Measurements from ENCODE around the gene TNIK. TPM values are rescaled to one million over a fixed set of nuclear protein-coding genes. Genes with fewer than 3 reads are reported as not detected.

The TNIK gene
- total and polyA plus RNA-seq, 2 experiments from 2014 or later = 14.6 to 34.3 TPM

DNA sequence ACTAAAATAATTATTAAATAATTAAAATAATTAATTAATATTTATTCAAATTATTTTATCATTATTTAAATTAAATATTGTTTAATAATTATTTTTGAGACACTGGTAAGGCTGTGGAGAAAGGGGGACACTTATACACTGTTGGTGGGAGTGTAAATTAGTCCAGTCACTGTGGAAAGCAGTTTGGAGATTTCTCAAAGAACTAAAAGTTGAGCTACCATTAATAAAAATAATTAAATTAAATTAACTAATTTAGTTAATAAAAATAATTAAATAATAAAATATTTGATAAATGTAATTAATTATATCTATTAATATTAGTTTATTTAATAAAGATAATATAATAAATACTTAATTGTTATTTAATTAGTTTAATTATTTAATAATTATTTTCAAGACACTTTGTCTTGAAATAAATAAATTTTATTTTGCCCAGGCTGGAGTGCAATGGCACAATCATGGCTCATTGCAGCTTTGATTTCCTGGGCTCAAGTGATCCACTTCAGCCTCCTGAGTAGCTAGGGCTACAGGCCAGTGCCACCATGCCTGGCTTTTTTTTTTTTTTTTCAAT lies 16.4 kb upstream of the TNIK start:
- Histone ChIP-seq H3K4me2 (no peak overlapping the region), H4K20me1 (replicated peaks; ENCODE audit: insufficient read depth) (no peaks in the 10 kb centered on the region), H3K27me3 (ENCODE audit: insufficient read depth) (no peaks in the 10 kb centered on the region), H3F3A (replicated peaks; ENCODE audit: low read depth) (no peaks in the 10 kb centered on the region), H3K4me1 (ENCODE audit: insufficient read depth) (no peaks in the 10 kb centered on the region), H3K79me2 (replicated peaks; ENCODE audit: insufficient read depth) (no peaks in the 10 kb centered on the region), H3K9me2 (ENCODE audit: insufficient read depth) (no peaks in the 10 kb centered on the region), H2AFZ (no peak overlapping the region), H3K27ac (ENCODE audit: low read depth) (no peak overlapping the region), H3K36me3 (ENCODE audit: insufficient read depth) (no peaks in the 10 kb centered on the region), H3K4me3 (no peak overlapping the region)
- ATAC-seq = no peak
- TF ChIP-seq POLR2AphosphoS5 (IDR thresholded peaks at IDR 0.05; ENCODE audit: low read depth) = no peak
- TF ChIP-seq JUNB (IDR thresholded peaks at IDR 0.05; ENCODE audit: unreplicated experiment) = no peak
- TF ChIP-seq EZH2phosphoT487 (IDR thresholded peaks at IDR 0.05; ENCODE audit: unreplicated experiment) = no peak
- TF ChIP-seq ZNF331 (CRISPR knock-in tag; IDR thresholded peaks at IDR 0.05; ENCODE audit: low read depth) = no peak
- TF ChIP-seq EZH2 (IDR thresholded peaks at IDR 0.05; ENCODE audit: low read depth, unreplicated experiment) = no peak
- TF ChIP-seq STAT1 (IDR thresholded peaks at IDR 0.05; ENCODE audit: unreplicated experiment) = no peak
- TF ChIP-seq NANOG (IDR thresholded peaks at IDR 0.05; ENCODE audit: borderline replicate concordance) = no peak
- TF ChIP-seq, protein P1, sequence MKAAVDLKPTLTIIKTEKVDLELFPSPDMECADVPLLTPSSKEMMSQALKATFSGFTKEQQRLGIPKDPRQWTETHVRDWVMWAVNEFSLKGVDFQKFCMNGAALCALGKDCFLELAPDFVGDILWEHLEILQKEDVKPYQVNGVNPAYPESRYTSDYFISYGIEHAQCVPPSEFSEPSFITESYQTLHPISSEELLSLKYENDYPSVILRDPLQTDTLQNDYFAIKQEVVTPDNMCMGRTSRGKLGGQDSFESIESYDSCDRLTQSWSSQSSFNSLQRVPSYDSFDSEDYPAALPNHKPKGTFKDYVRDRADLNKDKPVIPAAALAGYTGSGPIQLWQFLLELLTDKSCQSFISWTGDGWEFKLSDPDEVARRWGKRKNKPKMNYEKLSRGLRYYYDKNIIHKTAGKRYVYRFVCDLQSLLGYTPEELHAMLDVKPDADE (IDR thresholded peaks at IDR 0.05) = no peak
- no peak for TF ChIP-seq CREB1 (CRISPR knock-in tag; IDR thresholded peaks at IDR 0.05; ENCODE audit: low read depth)
- TF ChIP-seq, protein P2, sequence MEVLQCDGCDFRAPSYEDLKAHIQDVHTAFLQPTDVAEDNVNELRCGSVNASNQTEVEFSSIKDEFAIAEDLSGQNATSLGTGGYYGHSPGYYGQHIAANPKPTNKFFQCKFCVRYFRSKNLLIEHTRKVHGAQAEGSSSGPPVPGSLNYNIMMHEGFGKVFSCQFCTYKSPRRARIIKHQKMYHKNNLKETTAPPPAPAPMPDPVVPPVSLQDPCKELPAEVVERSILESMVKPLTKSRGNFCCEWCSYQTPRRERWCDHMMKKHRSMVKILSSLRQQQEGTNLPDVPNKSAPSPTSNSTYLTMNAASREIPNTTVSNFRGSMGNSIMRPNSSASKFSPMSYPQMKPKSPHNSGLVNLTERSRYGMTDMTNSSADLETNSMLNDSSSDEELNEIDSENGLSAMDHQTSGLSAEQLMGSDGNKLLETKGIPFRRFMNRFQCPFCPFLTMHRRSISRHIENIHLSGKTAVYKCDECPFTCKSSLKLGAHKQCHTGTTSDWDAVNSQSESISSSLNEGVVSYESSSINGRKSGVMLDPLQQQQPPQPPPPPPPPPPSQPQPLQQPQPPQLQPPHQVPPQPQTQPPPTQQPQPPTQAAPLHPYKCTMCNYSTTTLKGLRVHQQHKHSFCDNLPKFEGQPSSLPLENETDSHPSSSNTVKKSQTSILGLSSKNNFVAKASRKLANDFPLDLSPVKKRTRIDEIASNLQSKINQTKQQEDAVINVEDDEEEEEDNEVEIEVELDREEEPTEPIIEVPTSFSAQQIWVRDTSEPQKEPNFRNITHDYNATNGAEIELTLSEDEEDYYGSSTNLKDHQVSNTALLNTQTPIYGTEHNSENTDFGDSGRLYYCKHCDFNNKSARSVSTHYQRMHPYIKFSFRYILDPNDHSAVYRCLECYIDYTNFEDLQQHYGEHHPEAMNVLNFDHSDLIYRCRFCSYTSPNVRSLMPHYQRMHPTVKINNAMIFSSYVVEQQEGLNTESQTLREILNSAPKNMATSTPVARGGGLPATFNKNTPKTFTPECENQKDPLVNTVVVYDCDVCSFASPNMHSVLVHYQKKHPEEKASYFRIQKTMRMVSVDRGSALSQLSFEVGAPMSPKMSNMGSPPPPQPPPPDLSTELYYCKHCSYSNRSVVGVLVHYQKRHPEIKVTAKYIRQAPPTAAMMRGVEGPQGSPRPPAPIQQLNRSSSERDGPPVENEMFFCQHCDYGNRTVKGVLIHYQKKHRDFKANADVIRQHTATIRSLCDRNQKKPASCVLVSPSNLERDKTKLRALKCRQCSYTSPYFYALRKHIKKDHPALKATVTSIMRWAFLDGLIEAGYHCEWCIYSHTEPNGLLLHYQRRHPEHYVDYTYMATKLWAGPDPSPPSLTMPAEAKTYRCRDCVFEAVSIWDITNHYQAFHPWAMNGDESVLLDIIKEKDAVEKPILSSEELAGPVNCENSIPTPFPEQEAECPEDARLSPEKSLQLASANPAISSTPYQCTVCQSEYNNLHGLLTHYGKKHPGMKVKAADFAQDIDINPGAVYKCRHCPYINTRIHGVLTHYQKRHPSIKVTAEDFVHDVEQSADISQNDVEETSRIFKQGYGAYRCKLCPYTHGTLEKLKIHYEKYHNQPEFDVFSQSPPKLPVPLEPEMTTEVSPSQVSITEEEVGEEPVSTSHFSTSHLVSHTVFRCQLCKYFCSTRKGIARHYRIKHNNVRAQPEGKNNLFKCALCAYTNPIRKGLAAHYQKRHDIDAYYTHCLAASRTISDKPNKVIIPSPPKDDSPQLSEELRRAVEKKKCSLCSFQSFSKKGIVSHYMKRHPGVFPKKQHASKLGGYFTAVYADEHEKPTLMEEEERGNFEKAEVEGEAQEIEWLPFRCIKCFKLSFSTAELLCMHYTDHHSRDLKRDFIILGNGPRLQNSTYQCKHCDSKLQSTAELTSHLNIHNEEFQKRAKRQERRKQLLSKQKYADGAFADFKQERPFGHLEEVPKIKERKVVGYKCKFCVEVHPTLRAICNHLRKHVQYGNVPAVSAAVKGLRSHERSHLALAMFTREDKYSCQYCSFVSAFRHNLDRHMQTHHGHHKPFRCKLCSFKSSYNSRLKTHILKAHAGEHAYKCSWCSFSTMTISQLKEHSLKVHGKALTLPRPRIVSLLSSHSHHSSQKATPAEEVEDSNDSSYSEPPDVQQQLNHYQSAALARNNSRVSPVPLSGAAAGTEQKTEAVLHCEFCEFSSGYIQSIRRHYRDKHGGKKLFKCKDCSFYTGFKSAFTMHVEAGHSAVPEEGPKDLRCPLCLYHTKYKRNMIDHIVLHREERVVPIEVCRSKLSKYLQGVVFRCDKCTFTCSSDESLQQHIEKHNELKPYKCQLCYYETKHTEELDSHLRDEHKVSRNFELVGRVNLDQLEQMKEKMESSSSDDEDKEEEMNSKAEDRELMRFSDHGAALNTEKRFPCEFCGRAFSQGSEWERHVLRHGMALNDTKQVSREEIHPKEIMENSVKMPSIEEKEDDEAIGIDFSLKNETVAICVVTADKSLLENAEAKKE (CRISPR knock-in tag; IDR thresholded peaks at IDR 0.05) = no peak
- TF ChIP-seq, protein P3, sequence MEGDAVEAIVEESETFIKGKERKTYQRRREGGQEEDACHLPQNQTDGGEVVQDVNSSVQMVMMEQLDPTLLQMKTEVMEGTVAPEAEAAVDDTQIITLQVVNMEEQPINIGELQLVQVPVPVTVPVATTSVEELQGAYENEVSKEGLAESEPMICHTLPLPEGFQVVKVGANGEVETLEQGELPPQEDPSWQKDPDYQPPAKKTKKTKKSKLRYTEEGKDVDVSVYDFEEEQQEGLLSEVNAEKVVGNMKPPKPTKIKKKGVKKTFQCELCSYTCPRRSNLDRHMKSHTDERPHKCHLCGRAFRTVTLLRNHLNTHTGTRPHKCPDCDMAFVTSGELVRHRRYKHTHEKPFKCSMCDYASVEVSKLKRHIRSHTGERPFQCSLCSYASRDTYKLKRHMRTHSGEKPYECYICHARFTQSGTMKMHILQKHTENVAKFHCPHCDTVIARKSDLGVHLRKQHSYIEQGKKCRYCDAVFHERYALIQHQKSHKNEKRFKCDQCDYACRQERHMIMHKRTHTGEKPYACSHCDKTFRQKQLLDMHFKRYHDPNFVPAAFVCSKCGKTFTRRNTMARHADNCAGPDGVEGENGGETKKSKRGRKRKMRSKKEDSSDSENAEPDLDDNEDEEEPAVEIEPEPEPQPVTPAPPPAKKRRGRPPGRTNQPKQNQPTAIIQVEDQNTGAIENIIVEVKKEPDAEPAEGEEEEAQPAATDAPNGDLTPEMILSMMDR (conservative IDR thresholded peaks at IDR 0.05; ENCODE audit: low read depth in 2 of 2) = no peak
- TF ChIP-seq, protein P4, sequence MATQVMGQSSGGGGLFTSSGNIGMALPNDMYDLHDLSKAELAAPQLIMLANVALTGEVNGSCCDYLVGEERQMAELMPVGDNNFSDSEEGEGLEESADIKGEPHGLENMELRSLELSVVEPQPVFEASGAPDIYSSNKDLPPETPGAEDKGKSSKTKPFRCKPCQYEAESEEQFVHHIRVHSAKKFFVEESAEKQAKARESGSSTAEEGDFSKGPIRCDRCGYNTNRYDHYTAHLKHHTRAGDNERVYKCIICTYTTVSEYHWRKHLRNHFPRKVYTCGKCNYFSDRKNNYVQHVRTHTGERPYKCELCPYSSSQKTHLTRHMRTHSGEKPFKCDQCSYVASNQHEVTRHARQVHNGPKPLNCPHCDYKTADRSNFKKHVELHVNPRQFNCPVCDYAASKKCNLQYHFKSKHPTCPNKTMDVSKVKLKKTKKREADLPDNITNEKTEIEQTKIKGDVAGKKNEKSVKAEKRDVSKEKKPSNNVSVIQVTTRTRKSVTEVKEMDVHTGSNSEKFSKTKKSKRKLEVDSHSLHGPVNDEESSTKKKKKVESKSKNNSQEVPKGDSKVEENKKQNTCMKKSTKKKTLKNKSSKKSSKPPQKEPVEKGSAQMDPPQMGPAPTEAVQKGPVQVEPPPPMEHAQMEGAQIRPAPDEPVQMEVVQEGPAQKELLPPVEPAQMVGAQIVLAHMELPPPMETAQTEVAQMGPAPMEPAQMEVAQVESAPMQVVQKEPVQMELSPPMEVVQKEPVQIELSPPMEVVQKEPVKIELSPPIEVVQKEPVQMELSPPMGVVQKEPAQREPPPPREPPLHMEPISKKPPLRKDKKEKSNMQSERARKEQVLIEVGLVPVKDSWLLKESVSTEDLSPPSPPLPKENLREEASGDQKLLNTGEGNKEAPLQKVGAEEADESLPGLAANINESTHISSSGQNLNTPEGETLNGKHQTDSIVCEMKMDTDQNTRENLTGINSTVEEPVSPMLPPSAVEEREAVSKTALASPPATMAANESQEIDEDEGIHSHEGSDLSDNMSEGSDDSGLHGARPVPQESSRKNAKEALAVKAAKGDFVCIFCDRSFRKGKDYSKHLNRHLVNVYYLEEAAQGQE (IDR thresholded peaks at IDR 0.05; ENCODE audit: unreplicated experiment) = no peak
- peaks cover 2% of the 10 kb centered on the region; the same call in 1 of the 3 replicates for H3K4me1 Mint-ChIP-seq
- H3K9me3 Mint-ChIP-seq = no peaks in the 10 kb centered on the region
- H3K27ac Mint-ChIP-seq = no peak overlapping the region
- H3K27me3 Mint-ChIP-seq (ENCODE audit: insufficient read depth, low read depth, poor library complexity) = peaks cover 5% of the 10 kb centered on the region
- DNase-seq (ENCODE audit: low spot score) = no peak
- H3K36me3 Mint-ChIP-seq (ENCODE audit: low read depth) = no peaks in the 10 kb centered on the region
- H3K4me3 Mint-ChIP-seq = no peak overlapping the region
